CD4-positive, alpha-beta memory T cell (primary cell): ENCODE measurements around the gene ZNF32. TPM values are rescaled to one million over a fixed set of nuclear protein-coding genes. Genes with fewer than 3 reads are reported as not detected.

Experiments used
- CTCF ChIA-PET: fragments of 350-600 bp; sonication (Branson Sonifier 250); formaldehyde crosslinking; loops from one replicate; lab custom pipeline; 2021; ENCODE audit warnings: inconsistent platforms; ENCODE audit not compliant: partially characterized antibody; lab: Charles Lee
- POLR2A ChIA-PET: fragments of 350-600 bp; sonication (Branson Sonifier 250); formaldehyde crosslinking; loops from one replicate; lab custom pipeline; 2021; ENCODE audit not compliant: partially characterized antibody; lab: Charles Lee
- DNase-seq, 5 donors: peaks; one replicate each; pipeline versions ENCODE4 v3.0.0 to v3.0.0-alpha.2; 2020 to 2022; ENCODE audit warnings: mixed read lengths in 1 of 5
- H3K27ac ChIP-seq: one replicate; pipeline ENCODE4 v1.7.0; 2013; ENCODE audit warnings: low read depth, low read length
- H3K27me3 ChIP-seq: 2 replicates; pipeline ENCODE4 v1.7.0; 2013; ENCODE audit warnings: mild to moderate bottlenecking, low read length, moderate library complexity; ENCODE audit not compliant: insufficient read depth
- H3K36me3 ChIP-seq: 2 replicates; pipeline ENCODE4 v1.7.0; 2013; ENCODE audit warnings: mild to moderate bottlenecking, low read length, moderate library complexity; ENCODE audit not compliant: insufficient read depth
- H3K4me1 ChIP-seq: 2 replicates; pipeline ENCODE4 v1.7.0; 2013; ENCODE audit warnings: mild to moderate bottlenecking, low read length, moderate library complexity; ENCODE audit not compliant: insufficient read depth
- H3K4me3 ChIP-seq, 2 donors: one replicate each; pipeline ENCODE4 v1.7.0; 2013; ENCODE audit warnings: low read length in 2 of 2, mild to moderate bottlenecking in 1 of 2
- H3K9me3 ChIP-seq, 2 donors: one replicate each; pipeline ENCODE4 v1.7.0; 2013; ENCODE audit warnings: low read length in 2 of 2, control low read depth in 1 of 2; ENCODE audit not compliant: control insufficient read depth in 1 of 2
- H3K27ac Mint-ChIP-seq, 7 donors: one replicate each; pipeline ENCODE4 v1.8.0; 2020 to 2021; ENCODE audit warnings: mixed read lengths in 7 of 7, mild to moderate bottlenecking in 6 of 7, inconsistent platforms in 3 of 7, moderate library complexity in 3 of 7
- H3K27me3 Mint-ChIP-seq, 2 donors: one replicate each; pipeline ENCODE4 v1.8.0; 2020 to 2021; ENCODE audit warnings: mixed read lengths in 2 of 2
- H3K36me3 Mint-ChIP-seq, 2 donors: one replicate each; pipeline ENCODE4 v1.8.0; 2020 to 2021; ENCODE audit warnings: mixed read lengths in 2 of 2, inconsistent platforms in 1 of 2, mild to moderate bottlenecking in 1 of 2
- H3K4me1 Mint-ChIP-seq, 4 donors: one replicate each; pipeline ENCODE4 v1.8.0; 2020 to 2021; ENCODE audit warnings: mixed read lengths in 4 of 4, mild to moderate bottlenecking in 1 of 4
- H3K4me3 Mint-ChIP-seq, 8 donors: one replicate each; pipeline ENCODE4 v1.8.0; 2020 to 2021; ENCODE audit warnings: mixed read lengths in 8 of 8, mild to moderate bottlenecking in 7 of 8, moderate library complexity in 6 of 8, inconsistent platforms in 3 of 8
- H3K9me3 Mint-ChIP-seq, 8 donors: one replicate each; pipeline ENCODE4 v1.8.0; 2020 to 2021; ENCODE audit warnings: mixed read lengths in 8 of 8, mild to moderate bottlenecking in 5 of 8, inconsistent platforms in 3 of 8, moderate library complexity in 1 of 8
- intact Hi-C: fragments of 100-400 bp; cut with micrococcal nuclease; formaldehyde crosslinking; loops from one replicate; pipeline ENCODE4 v1.15.1; 2023
- polyA plus RNA-seq, 2 donors: library from polyadenylated mRNA; unstranded; fragments of 300-500 nt; fragmentation: Illumina TruSeq; gene quantifications; one replicate each; pipeline ENCODE4 v1.2.3, GENCODE V29; 2021
- total RNA-seq, 2 experiments: library from RNA; stranded (reverse); gene quantifications; one replicate each; pipeline ENCODE4 v1.2.3, GENCODE V29; 2021

Gene ZNF32
- total and polyA plus RNA-seq, 4 experiments from 2014 or later: 35.5 to 92.6 (median 58.2) TPM

GRCh38 chr10:43688348-43688892 lies 39.7 kb upstream of the ZNF32 start:
- Histone ChIP-seq H3K9me3 (no peaks in the 10 kb centered on the region), H3K27ac (no peak overlapping the region), H3K36me3 (no peaks in the 10 kb centered on the region), H3K4me3 (no peak overlapping the region), H3K27me3 (no peaks in the 10 kb centered on the region), H3K4me1 (peaks cover 6% of the 10 kb centered on the region)
- POLR2A ChIA-PET: interaction anchor here (2.2 kb wide), 1 partner anchor 40 kb away, joined by 15 read pairs; the partner anchor contains the start of gene ZNF32
- Mint-ChIP-seq H3K4me3 (peak overlapping the region; percentile 45 to 76 (median 71)), H3K27ac (peak overlapping the region in 1 of 7 donors; percentile 95), H3K9me3 (no peaks in the 10 kb centered on the region), H3K27me3 (peaks cover 15 to 18% of the 10 kb centered on the region in 2 donors), H3K4me1 (peaks cover 2 to 22% (median 8%) of the 10 kb centered on the region in 4 donors), H3K36me3 (no peaks in the 10 kb centered on the region)
- CTCF ChIA-PET: interaction anchor here (0.7 to 3.5 kb wide), 8 partner anchors 15 to 1175 kb away, joined by 4 to 20 read pairs (median 8); partner anchors contain the start of gene ZNF32
- no peak for DNase-seq
- intact Hi-C loops: no loop called here

GRCh38 chr10:43687373-43687772 lies 38.7 kb upstream of the ZNF32 start:
- no peaks in the 10 kb centered on the region for H3K27me3 ChIP-seq
- Mint-ChIP-seq H3K27me3 (peaks cover 15 to 18% of the 10 kb centered on the region in 2 donors), H3K27ac (no peak overlapping the region), H3K36me3 (no peaks in the 10 kb centered on the region), H3K4me1 (peaks cover 2 to 22% (median 8%) of the 10 kb centered on the region in 4 donors), H3K4me3 (peak overlapping the region in 7 of 8 donors; percentile 43 to 79 (median 57)), H3K9me3 (no peaks in the 10 kb centered on the region)
- ChIA-PET POLR2A (no interaction called here), CTCF (interaction anchor here (0.6 to 2.5 kb wide), 2 partner anchors 11 to 28 kb away, joined by 3 to 10 read pairs; no protein-coding TSS in a partner anchor)
- peaks cover 6% of the 10 kb centered on the region for H3K4me1 ChIP-seq
- intact Hi-C loops: no loop called here
- no peak overlapping the region for H3K27ac ChIP-seq
- H3K9me3 ChIP-seq: no peaks in the 10 kb centered on the region
- no peak for DNase-seq
- no peak overlapping the region for H3K4me3 ChIP-seq
- H3K36me3 ChIP-seq: no peaks in the 10 kb centered on the region

- CTCF ChIA-PET: interaction anchor here (1.2 to 2.5 kb wide), 3 partner anchors 10 to 16 kb away, joined by 4 to 10 read pairs (median 10); no protein-coding TSS in a partner anchor
- peak overlapping the region in 3 of 8 donors; percentile 26 to 54 (median 27) for H3K4me3 Mint-ChIP-seq
- intact Hi-C loops: no loop called here
These were observed 37.7 kb upstream of the ZNF32 start for GRCh38 chr10:43686414-43686813.

GRCh38 chr10:43685744-43686143 lies 37.1 kb upstream of the ZNF32 start:
- H3K9me3 ChIP-seq: no peaks in the 10 kb centered on the region

More at GRCh38 chr10:43686414-43686813, 37.7 kb upstream of the ZNF32 start:
- Histone ChIP-seq H3K4me1 (peaks cover 6% of the 10 kb centered on the region), H3K36me3 (no peaks in the 10 kb centered on the region), H3K27me3 (no peaks in the 10 kb centered on the region), H3K9me3 (no peaks in the 10 kb centered on the region), H3K27ac (no peak overlapping the region), H3K4me3 (no peak overlapping the region)
- H3K36me3 Mint-ChIP-seq: no peaks in the 10 kb centered on the region
- no peaks in the 10 kb centered on the region for H3K9me3 Mint-ChIP-seq
- H3K27me3 Mint-ChIP-seq: peaks cover 20 to 25% of the 10 kb centered on the region in 2 donors
- POLR2A ChIA-PET: no interaction called here
- no peak for DNase-seq
- H3K27ac Mint-ChIP-seq: no peak overlapping the region
- H3K4me1 Mint-ChIP-seq: peaks cover 2 to 22% (median 8%) of the 10 kb centered on the region in 4 donors

DNA sequence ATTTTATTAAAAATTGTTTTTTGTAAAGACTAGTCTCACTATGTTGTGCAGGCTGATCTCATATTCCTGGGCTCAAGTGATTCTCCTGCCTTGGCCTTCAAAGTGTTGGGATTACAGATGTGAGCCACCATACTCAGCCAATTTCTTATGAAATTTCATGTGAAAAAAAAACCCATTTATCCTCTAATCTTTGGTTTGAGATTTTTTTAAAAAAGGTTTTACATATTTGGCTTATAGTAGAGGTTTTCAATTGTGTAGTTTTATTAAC lies 35.5 kb upstream of the ZNF32 start:
- Histone ChIP-seq H3K27me3 (no peaks in the 10 kb centered on the region), H3K4me1 (peaks cover 2% of the 10 kb centered on the region), H3K9me3 (no peaks in the 10 kb centered on the region), H3K27ac (no peak overlapping the region), H3K36me3 (no peaks in the 10 kb centered on the region), H3K4me3 (no peak overlapping the region)
- intact Hi-C loops: no loop called here
- no peak overlapping the region for H3K4me3 Mint-ChIP-seq
- peaks cover 12 to 28% of the 10 kb centered on the region in 2 donors for H3K27me3 Mint-ChIP-seq
- no peak overlapping the region for H3K27ac Mint-ChIP-seq
- POLR2A ChIA-PET: no interaction called here
- CTCF ChIA-PET: interaction anchor here (1.1 kb wide), 1 partner anchor 1174 kb away, joined by 3 read pairs; no protein-coding TSS in a partner anchor
- no peaks in the 10 kb centered on the region for H3K36me3 Mint-ChIP-seq
- H3K9me3 Mint-ChIP-seq: no peaks in the 10 kb centered on the region
- no peak for DNase-seq
- peaks cover 0 to 8% (median 3%) of the 10 kb centered on the region in 4 donors for H3K4me1 Mint-ChIP-seq

More at GRCh38 chr10:43685744-43686143, 37.1 kb upstream of the ZNF32 start:
- Histone ChIP-seq H3K36me3 (no peaks in the 10 kb centered on the region), H3K4me3 (no peak overlapping the region), H3K27me3 (no peaks in the 10 kb centered on the region), H3K4me1 (peaks cover 6% of the 10 kb centered on the region), H3K27ac (no peak overlapping the region)
- CTCF ChIA-PET: interaction anchor here (0.8 to 2.5 kb wide), 5 partner anchors 9 to 78 kb away, joined by 3 to 10 read pairs (median 4); no protein-coding TSS in a partner anchor
- Mint-ChIP-seq H3K36me3 (no peaks in the 10 kb centered on the region), H3K4me1 (peaks cover under 1 to 19% (median 8%) of the 10 kb centered on the region in 4 donors), H3K27me3 (peaks cover 14 to 22% of the 10 kb centered on the region in 2 donors), H3K9me3 (no peaks in the 10 kb centered on the region), H3K27ac (no peak overlapping the region), H3K4me3 (no peak overlapping the region)
- intact Hi-C loops: no loop called here
- POLR2A ChIA-PET: no interaction called here
- DNase-seq: no peak

DNA sequence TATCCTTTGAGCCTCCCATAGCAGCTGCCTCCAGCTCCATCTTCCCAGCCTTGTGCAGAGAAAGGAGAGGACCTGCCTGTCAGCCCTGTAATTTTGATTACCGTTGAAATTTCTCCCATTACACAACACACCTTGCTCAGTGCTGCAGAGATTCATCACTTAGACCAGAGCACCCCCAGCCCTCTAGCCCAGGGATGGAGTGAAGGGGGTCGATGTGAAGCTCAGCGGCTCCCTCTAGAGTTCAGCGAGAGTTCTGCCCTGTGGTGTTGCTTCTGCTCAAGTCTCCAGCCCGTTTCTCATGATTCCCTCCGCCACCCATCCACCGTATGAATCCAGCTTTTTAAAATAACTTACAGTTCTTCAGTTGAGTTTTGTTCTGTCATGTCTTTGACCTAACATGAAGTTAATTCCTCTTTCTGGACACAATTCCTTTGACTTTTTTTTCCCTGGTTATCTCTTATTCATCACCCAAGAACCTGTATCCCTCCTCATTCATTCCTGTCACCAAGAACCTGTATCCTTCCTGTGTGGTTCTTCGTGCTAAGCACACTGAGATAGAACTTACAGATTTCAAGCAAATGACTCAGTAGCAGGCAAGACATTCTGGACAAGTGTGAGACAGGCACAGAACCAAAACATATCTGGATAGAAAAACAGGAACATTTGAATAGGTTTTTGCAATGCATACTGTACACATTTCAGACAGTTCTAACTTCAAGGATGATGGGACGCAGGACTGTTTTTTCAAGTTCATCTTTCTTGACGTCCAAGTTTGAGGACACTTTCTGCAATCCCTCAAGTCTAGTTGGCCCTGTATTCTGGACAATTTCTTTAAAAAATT lies 35.0 kb upstream of the ZNF32 start:
- Histone ChIP-seq H3K36me3 (no peaks in the 10 kb centered on the region), H3K4me1 (no peaks in the 10 kb centered on the region), H3K27me3 (no peaks in the 10 kb centered on the region), H3K9me3 (no peaks in the 10 kb centered on the region), H3K4me3 (no peak overlapping the region), H3K27ac (no peak overlapping the region)
- no peak overlapping the region for H3K27ac Mint-ChIP-seq
- H3K27me3 Mint-ChIP-seq: peaks cover 14 to 32% of the 10 kb centered on the region in 2 donors
- DNase-seq: peak in 1 of 5 donors; percentile 8
- H3K9me3 Mint-ChIP-seq: no peaks in the 10 kb centered on the region
- no peaks in the 10 kb centered on the region for H3K36me3 Mint-ChIP-seq
- intact Hi-C loops: no loop called here
- H3K4me1 Mint-ChIP-seq: peaks cover 0 to 8% (median 3%) of the 10 kb centered on the region in 4 donors
- POLR2A ChIA-PET: no interaction called here
- H3K4me3 Mint-ChIP-seq: no peak overlapping the region
- CTCF ChIA-PET: interaction anchor here (1.1 to 1.6 kb wide), 6 partner anchors 10 to 1174 kb away, joined by 3 to 9 read pairs (median 4); no protein-coding TSS in a partner anchor

DNA sequence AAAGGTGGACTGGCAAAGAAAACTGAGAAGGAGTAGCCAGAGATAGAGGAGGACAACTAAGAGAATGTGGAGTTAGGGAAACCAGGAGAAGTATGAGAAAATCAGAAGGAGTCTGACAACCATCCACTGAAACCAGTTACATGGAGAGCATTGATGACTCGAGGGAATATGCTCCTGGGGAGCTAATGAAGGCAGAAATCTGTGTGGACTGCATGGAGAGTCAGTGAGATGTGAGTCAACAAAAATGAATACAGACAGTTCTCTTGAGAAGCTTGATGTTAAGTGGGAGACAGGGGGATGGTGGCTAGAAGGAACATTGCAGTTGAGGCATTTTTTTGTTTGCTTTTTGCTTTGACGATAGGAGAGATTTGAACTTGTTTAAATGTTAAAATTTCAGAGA lies 34.3 kb upstream of the ZNF32 start:
- H3K27me3 ChIP-seq: no peaks in the 10 kb centered on the region
- intact Hi-C loops: no loop called here
- H3K4me1 ChIP-seq: no peaks in the 10 kb centered on the region
- no peak for DNase-seq
- H3K36me3 ChIP-seq: no peaks in the 10 kb centered on the region
- no peaks in the 10 kb centered on the region for H3K36me3 Mint-ChIP-seq
- H3K4me1 Mint-ChIP-seq: peaks cover 0 to 4% (median 3%) of the 10 kb centered on the region in 4 donors
- CTCF ChIA-PET: interaction anchor here (1.0 to 1.6 kb wide), 7 partner anchors 9 to 1181 kb away, joined by 3 to 9 read pairs (median 4); no protein-coding TSS in a partner anchor
- H3K9me3 Mint-ChIP-seq: no peaks in the 10 kb centered on the region
- H3K4me3 Mint-ChIP-seq: no peak overlapping the region
- peaks cover 15 to 34% of the 10 kb centered on the region in 2 donors for H3K27me3 Mint-ChIP-seq
- H3K27ac Mint-ChIP-seq: no peak overlapping the region
- H3K9me3 ChIP-seq: no peaks in the 10 kb centered on the region
- no peak overlapping the region for H3K27ac ChIP-seq
- POLR2A ChIA-PET: no interaction called here
- no peak overlapping the region for H3K4me3 ChIP-seq
